NCI-H2227 (cell line): ENCODE results near the gene SPTBN1.

Source experiments
- DNase-seq: peaks from one replicate; lab custom pipeline; 2025; ENCODE audit not compliant: unreplicated experiment; lab: John Stamatoyannopoulos, UW

SPTBN1 gene

DNA sequence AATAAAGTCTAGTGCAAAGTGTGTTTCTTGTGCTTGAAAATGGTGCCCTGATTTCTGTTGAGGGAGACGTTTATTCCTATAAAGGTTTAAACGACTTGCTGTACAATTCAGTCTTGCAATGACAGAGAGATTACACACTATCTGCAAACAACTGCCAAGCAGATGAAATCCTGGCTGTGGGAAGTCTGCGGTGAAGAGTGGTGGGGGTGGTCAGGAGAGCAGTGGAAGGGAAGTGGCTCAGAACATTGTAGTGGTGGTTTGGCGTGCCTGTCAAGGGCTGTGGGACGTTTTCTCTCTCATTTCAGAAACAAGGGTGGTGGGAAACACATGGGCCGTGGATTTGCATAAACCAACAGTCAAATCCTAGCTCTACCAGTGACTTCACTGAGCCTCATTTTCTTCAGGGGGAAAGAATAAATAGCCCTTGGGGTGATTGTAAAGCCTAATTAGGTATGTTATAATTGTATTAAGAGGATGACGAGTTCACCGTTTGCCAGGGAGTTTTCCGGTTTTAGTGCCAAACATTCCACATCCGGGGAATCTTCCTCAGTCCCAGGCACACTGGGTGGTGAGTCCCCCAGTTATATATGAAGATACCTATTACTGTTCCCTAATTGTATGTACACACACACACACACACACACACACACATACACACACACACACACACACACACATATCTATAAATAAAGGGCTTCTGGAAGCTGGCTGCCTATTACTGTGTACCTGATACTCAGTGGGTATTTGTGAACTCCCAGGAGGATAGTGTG is 115.0 kb downstream of the SPTBN1 start:
- no peak for DNase-seq

- no peak for DNase-seq
These were observed 116.1 kb downstream of the SPTBN1 start for GRCh38 chr2:54572262-54572635.

- no peak for DNase-seq
These were observed 116.8 kb downstream of the SPTBN1 start for GRCh38 chr2:54572636-54573536.

DNA sequence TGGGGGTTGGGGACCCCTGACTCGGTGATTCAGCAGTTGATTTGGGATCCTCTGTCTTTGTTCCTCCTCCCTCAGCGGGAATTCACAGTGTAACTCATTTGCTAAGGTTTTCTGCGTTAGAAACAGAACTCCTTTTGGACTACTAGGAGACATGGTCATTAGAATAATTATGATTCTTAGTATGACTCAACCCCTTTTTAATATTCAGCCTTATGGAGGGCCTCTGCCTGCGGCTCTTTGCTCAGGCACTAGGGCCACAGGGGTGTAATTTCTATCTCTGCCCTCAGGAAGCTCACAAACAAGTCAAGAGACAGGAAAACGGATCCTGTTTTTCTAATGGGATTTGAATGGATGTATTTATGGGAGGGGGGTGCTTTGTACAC is 117.4 kb downstream of the SPTBN1 start:
- DNase-seq, result no peak

DNA sequence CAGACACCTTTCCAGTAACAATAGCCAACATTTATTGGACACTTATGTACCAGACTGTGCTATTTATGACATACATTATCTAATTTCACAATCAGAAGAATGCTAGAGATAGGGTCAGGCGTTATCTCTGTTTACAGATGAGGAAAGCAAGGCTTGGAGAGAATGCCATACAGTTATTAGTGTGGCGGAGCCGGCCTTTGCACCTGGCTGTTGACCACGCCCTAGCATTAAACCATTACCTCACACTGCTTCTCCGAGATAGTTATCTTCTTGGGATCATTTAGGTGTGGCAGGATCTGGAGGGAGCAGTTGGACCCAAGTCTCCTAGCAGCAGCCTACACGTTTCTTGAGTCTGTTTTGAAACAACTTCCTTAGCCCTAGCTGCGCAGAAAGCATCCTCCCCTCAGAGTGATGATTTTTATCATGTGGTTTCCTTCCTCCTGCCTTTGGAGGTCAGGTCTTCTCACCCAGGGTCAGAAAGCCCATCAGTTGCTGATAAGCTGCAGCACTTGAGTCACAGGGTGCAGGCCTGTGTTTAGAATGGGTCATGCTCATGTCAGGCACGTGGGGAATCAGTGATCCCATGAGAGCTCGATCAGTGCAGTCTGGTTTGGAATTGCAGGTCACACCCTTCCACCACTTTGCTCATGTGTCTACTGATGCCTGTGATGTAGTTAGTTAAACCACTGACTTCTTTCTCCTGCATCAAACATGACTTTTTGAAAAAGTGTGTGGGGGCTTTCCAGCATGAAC is 118.2 kb downstream of the SPTBN1 start:
- no peak for DNase-seq

DNA sequence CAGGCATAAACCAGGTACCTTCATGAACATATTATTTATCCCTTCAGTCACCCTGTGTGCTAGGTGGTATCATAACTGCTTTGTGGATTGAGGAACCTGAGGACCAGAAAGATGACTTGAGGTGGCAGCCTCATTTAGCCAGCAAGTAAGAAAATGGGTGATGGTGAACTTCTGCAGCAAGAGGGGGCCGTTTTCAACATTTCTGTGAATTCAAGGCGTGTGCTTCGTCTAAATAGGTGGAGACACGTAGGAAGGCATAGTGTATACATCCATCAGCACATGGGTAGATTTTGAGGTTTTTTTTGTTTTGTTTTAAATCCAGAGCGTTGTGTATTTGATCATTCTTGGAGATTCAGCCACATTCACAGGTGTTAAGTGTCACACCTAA is 118.7 kb downstream of the SPTBN1 start:
- no peak for DNase-seq

GRCh38 chr2:54575379-54575888 is 119.3 kb downstream of the SPTBN1 start:
- DNase-seq, result no peak

DNA sequence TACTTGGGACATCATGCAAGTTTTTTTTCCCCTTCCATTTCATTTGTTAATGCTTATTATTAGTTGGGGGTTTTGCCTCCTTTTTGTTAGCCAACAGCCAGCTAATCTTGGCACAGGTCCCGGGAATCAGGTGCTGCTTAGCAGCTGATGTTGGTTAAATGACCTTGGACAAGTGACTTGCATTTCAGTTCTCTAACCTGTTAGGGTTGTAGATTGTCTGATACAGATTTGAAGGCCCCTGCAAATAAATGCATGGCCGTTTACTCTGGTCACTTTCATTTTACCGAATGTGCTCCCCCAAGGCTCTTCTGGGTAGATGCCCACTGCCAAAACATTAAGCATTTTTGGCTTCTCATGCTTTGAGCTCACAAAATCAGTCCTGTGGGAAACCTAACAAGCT is 120.9 kb downstream of the SPTBN1 start:
- DNase-seq, result no peak

GRCh38 chr2:54577944-54578647 is 122.0 kb downstream of the SPTBN1 start:
- peak; percentile 48 for DNase-seq

DNA sequence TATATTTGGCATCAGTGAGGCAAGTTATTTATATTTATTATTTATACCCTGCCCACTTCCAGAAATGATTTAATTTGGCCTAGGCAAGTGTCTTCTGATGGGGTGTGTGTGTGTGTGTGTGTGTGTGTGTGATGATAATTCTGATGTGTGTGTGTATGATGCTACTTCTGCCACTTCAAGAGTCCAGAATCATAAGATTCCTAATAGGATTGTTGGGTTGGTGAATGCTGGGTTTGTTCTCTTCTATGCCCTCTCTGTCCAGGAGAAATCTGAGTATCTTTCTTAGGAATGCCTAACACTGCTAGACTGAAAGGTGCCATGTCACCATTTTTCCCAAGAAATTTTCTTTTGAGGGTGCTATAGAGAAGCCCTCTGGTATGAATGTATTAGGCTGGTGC is 122.5 kb downstream of the SPTBN1 start:
- DNase-seq, result no peak

- DNase-seq, result no peak
These were observed 123.0 kb downstream of the SPTBN1 start for GRCh38 chr2:54579061-54579681.

DNA sequence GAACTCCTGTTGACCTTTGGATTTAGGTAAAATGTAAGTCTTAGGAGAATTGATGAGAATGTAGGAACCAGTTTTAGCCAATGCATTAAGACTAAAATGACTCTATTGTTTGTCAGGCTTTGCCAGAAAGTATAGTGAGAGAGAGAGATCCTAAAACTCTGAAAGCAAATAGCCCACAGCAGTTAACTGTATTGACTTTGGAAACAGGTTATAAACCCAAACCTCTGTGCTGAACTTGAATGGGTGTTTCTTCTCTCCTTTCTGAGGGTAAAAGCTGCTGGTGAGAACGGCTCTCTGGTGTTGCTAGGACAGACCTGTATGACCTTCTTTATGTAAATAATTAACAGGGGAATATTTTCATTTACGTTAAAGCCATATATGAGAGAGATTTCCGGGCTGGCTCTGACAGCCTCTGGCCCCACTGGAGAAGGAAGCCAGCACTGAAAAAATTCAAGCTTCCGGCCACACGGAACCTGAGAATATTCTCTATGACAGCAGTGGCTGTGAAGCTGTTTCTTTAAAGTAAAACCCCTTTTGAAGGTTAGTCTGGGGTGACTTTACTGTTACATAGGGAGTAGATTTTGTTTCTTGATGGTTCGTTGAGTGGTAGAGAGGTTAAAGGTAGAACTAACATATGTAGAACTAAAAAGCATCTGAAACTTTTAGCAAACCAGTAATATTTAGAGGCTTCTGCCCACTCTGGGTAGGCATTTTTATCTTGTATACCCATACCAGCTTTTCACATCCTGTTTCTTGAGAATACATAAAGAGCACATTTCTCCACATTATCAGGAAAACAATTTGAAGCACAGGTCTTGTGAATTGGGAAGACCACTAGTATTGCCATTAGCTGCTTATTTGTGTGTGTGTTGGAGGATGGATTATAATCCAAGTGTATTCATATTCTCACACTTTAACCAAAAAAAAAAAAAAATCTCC is 123.8 kb downstream of the SPTBN1 start:
- no peak for DNase-seq

- no peak for DNase-seq
These were observed 125.4 kb downstream of the SPTBN1 start for GRCh38 chr2:54581326-54582039.

DNA sequence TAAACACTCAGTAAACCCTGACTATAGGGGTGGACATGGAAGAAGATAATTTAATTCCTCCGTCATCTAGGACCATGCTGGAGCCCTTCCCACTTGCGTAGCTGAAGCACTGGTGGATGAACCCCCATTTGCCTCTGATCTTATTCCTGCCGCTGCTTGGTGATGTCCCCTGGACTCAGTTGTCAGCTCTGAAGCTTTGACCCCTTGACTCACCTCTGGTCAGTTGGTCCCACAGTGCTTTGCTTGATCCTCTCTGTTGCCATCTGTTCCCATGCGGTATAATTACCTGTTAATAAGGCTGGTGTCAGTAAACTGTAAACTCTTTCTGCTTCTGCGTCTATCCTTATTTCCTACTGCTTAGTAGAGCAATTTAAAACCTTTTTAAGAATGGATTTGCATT is 126.9 kb downstream of the SPTBN1 start:
- no peak for DNase-seq

DNA sequence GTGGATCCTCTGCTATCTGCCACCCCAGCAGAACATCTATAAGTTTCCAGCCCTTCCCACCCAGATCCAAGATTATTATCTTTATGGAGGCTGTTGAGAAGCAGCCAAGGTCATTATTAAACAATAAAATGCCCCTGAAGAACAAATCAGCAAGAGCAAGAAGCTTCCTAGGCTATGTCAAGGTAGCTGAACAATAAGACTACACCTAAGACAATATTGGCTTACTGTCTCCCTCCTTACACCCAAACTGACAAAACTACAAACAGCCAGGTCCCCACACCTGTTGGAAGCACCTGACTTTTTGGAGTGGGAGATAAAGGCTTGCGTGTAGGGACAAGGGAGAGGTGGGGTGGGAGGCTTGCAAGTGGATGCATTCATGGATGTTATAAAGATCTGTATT is 128.5 kb downstream of the SPTBN1 start:
- DNase-seq, result no peak

GRCh38 chr2:54585136-54585733 is 129.1 kb downstream of the SPTBN1 start:
- DNase-seq, result no peak

GRCh38 chr2:54586062-54586461 is 129.9 kb downstream of the SPTBN1 start:
- no peak for DNase-seq

DNA sequence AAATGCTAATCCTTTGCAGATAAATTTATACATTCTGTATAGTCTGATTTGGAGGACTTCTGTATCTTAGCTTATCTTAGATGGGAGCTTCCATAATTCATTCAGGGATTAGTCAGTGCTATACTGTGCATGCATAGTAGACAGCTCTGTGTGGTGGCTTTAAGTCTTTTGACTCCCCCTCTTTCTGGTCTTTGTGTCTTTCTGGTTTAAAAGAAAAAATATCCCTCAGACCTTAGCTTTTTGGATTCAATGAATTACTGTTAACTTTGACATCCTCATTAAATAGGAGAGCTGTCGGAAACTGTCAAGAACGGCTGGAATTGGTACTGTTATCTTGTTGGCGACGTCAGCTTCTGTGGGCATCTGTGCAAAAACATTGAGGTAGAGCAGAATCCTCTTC is 130.4 kb downstream of the SPTBN1 start:
- DNase-seq, result no peak
